ENCODE results near the gene SLC30A1.

Gene SLC30A1

DNA sequence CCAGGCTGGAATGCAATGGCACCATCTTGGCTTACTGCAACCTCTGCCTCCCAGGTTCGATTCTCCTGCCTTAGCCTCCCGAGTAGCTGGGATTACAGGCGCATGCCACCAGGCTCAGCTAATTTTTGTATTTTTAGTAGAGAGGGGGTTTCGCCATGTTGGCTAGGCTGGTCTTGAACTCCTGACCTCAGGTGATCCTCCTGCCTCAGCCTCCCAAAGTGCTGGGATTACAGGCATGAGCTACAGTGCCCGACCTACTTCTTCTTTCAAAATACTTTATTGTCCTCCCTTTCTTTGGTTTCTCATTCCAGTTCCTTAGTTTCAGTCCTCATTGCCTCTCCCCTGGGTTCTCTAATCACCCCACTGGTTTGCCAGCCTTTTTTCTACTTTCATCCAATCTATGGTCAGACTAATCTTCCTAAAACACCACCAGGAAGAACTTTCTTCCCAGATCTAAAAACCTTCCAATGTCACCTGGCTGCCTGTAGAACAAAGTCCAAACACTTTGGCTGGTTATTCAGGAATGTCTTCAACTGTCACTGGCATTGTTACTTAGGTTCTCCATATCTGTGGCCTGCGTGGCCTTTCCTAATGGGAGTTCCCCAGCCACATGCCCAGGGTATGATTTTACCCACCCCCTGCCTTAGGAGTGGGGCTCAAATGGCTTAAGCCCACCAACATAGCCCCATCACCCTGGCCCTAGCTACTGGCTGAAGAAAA, 29.0 kb upstream of the SLC30A1 start:
- no peak for DNase-seq (ENCODE audit: low read depth)

GRCh38 chr1:211606914-211607753, 28.2 kb upstream of the SLC30A1 start:
- no peak for DNase-seq (ENCODE audit: low read depth)

GRCh38 chr1:211606332-211606913, 27.5 kb upstream of the SLC30A1 start:
- no peak for DNase-seq (ENCODE audit: low read depth)

- DNase-seq (ENCODE audit: low read depth) = no peak
Observed at GRCh38 chr1:211605603-211606331, 26.8 kb upstream of the SLC30A1 start.

DNA sequence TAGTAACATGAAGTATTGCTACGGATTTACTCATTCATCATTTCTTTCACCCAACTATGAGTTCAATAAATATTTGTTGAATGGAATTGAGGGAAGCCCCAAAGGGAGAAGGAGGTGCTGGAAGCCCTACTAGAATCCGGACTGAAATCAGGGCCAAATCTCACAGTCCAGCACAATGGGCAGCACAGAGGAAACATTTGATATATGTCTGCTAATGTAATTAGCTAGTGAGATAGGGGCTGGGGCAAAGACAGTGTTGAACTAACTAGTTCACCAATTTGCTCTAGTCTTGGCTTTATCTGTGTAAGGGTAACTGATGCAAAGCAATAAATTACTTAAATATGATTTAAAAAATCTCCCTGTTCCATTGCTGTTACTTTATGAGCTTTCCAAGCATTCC, 26.1 kb upstream of the SLC30A1 start:
- DNase-seq (ENCODE audit: low read depth) = no peak

GRCh38 chr1:211604548-211604947, 25.6 kb upstream of the SLC30A1 start:
- DNase-seq (ENCODE audit: low read depth) = no peak

GRCh38 chr1:211603713-211604112, 24.8 kb upstream of the SLC30A1 start:
- no peak for DNase-seq (ENCODE audit: low read depth)

GRCh38 chr1:211603191-211603701, 24.3 kb upstream of the SLC30A1 start:
- DNase-seq (ENCODE audit: low read depth) = no peak

DNA sequence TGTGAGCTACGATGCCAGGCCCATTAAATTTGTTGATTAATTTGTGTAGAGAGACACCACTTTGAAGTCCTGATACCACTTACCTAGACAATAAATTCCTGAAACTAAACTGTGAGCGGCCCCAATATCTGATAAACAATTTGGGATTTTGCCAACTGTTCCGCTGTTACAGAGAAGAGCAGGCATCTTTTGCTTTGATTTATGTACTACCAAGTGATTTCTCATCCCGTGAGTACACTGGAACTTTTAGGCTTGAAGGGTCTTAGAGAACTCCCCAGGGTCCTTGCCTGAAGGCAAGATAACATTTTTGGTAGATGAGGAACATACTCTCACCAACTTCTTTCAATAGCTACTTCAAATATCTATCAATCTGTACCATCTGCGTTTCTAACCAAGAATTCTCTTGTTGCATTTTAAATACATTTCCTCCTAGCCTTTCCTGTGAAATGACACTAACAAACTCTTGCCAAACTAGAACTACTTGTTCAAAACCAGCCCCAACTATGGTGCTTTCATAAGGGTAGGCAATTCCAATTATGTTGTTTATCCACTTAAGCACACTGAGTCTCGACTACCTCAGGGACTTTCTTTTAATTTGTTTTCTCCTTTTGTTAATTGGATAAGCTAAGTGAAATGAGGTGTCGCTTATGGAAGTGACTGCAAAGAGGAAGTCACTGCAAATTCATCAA, 23.2 kb upstream of the SLC30A1 start:
- DNase-seq (ENCODE audit: low read depth) = no peak

DNA sequence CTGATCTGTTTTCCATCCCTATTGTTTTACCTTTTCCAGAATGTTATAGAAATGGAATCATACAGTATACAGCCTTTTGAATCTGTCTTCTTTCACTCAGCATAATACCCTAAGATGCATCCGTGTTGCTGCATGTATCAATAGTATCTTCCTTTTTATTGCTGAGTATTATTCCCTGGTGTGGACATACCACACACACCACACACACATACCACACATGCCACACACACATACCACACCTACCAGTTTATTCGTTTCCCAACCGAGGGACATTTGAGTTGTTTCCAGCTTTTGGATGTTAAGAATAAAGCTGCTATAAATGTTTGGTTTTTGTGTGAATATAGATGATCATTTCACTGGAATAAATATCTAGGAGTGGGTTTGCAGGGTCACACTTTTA, 22.2 kb upstream of the SLC30A1 start:
- DNase-seq (ENCODE audit: low read depth) = no peak

DNA sequence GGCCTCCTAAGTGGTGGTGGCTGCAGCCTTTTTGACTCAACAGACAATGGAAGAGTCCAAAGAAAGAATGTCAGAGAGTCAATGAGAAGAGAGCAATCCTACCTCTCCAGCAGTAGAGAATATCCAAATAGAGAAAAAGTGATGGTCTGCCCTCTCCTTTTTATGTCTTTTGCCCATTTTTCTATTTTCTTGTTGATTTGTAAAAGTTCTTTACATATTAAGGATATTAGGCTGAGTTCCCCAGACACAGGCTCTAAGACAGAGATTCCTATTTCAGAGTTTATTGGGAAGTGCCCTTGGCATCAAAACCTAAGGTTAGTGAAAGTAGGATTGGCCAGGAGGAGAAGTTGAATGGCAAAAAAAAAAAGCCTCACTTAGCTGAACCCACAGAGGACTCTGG, 20.3 kb upstream of the SLC30A1 start:
- DNase-seq (ENCODE audit: low read depth) = no peak

DNA sequence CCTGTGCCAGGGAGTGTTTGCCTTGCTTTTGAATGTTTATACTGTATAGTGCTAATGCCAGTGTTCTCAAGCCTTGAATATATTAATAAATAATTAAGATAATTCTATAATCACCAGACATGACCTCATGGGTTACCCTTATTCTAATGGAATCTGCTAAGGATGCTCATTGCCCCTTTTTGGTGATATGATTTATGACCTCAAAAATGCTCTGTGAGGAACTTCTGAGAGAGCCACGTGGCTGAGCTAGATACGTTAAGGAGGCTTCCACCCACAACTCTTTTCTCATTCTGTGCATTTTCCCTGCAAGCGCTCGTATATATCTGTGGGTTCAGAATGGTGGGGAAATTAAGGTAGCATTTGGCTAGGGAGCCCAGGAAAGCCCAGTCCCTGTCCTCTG, 19.6 kb upstream of the SLC30A1 start:
- no peak for DNase-seq (ENCODE audit: low read depth)

GRCh38 chr1:211596418-211597181, 17.6 kb upstream of the SLC30A1 start:
- no peak for DNase-seq (ENCODE audit: low read depth)

GRCh38 chr1:211595419-211595818, 16.5 kb upstream of the SLC30A1 start:
- DNase-seq (ENCODE audit: low read depth) = no peak

DNA sequence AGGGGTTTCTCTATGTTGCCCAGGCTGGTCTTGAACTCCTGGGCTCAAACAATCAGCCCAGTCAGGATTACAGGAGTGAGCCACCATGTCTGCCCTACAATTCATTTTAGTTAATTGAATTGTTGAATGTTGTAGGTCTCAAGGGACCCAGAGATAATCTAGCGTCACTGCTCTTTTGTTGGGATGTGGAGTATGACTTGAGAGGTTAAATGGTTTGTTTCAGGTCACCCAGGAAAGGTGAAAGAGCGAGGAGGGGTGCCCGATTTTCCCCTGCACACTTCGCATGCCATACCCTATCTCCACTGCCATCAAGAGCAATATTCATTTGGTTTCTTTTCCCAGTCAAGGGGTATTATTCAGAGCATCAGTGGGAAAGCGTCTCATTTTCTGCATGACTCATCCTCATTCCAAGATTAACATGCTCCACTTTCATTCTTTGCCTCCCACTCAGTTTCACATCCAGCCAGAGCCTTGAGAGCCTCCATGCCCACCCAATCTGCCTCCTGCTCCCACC, 13.1 kb upstream of the SLC30A1 start:
- DNase-seq (ENCODE audit: low read depth) = no peak

DNA sequence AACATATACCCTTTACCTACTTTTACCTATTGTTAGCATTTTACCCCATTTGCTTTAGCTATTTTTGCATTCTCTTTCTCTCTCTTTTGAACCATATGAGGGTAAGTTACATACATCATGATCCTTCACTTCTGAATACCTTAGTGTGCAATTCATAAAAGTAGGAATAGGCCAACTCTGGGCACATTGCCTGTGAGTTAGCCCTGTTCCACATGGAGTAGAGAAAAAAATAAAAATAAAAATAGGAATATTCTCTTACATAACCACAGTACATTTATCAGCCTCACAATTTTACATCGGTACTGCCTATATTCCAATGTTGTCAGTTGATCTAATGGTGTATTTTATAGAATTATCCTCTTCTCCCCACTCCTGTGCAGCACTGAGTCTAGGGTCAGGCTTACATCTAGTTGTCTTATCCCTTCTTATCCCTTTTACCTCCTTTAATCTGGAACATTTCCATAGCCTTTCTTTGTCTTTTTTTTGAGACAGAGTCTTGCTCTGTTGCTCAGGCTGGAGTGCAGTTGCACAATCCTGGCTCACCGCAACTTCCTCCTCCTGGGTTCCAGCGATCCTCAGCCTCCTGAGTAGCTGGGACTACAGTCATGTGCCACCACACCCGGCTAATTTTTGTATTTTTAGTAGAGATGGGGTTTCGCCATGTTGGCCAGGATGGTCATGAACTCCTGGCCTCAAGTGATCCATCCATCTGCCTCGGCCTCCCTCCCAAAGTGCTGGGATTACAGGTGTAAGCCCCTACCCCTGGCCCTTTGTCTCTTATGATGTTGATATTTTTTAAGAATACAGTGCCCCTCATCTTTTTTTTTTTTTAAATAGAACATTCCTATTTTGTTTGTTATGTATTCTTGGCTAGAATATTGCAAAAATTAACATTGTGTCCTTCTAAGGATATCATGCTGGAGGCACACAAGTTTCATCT, 11.1 kb upstream of the SLC30A1 start:
- DNase-seq (ENCODE audit: low read depth) = no peak

DNA sequence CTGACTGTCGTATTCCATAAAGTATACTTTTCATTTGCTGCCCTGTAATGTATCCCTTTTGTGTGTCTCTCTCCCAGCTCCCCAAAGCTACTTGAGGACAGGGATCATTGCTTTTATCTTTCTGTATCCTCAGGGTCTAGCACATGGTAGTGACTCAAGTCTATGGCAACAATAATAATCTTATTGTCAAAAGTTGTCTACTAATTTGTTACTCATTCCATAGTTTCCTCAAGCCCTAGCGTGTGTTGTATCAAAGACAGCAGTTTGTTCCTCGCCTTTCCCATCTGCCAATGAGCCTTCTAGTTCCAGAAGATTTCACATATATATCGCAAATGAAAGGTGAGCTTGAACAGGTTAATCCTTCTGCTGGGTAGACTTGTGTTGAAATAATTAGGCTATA, 9.8 kb upstream of the SLC30A1 start:
- no peak for DNase-seq (ENCODE audit: low read depth)

DNA sequence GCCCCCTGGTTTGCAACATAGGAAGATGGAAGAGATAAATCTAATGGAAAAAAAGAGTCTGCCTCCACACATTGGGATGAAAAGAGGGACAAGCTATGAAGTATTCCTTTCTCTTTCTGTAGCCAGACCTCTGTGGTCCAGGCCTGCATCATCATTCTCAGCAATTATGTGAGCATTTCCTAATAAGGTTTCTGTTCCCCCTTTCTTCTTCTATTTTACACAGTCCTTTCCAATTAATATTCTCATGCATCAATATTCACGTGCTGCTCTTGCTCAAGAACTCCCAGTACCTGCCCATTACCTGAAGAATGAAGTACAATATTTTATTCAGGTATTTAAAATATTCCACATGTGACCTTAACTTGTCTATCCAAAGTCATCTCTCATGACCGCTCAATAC, 8.2 kb upstream of the SLC30A1 start:
- DNase-seq (ENCODE audit: low read depth) = no peak

DNA sequence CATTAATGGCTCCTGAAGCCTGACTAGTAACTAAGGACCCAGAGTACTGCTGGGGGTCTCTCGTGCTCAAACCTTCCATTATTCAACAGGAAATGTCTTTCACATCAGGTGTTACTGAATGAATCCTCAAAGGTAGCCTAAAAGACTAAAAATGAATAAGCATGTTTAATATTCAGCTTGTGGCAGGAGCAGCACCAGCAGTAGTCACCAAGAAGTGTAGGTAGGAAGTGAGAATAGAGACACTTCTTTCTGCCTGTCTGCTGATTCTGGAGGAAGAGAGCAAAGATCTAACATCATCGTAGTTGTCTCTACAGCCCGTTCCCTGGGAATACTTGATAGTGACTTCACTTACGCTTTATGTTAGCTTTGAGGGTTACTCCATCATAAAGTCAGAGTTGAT, 7.6 kb upstream of the SLC30A1 start:
- DNase-seq (ENCODE audit: low read depth) = no peak
